ENCODE data around the gene UBE2Z.
A peak's percentile ranks its signal among the peaks of the same experiment; 100 is the strongest.

- TF ChIP-seq CTCF (IDR thresholded peaks at IDR 0.05; ENCODE audit: extremely low read depth in 1 of 2, insufficient read depth in 1 of 2, low read depth in 1 of 2, low read length in 2 of 2): peak; percentile 87 to 89
- no peak for TF ChIP-seq POLR2A (IDR thresholded peaks at IDR 0.05; ENCODE audit: low read depth, low read length)
These were observed 29.0 kb upstream of the UBE2Z start for GRCh38 chr17:48878920-48879898.

All from endothelial cell of umbilical vein (primary cell).